ENCODE data around the gene CHD1L. TPM values are rescaled to one million over a fixed set of nuclear protein-coding genes. Genes with fewer than 3 reads are reported as not detected.

Gene CHD1L
- total and polyA plus RNA-seq, 2 experiments from 2014 or later: 29.8 to 43.9 TPM

DNA sequence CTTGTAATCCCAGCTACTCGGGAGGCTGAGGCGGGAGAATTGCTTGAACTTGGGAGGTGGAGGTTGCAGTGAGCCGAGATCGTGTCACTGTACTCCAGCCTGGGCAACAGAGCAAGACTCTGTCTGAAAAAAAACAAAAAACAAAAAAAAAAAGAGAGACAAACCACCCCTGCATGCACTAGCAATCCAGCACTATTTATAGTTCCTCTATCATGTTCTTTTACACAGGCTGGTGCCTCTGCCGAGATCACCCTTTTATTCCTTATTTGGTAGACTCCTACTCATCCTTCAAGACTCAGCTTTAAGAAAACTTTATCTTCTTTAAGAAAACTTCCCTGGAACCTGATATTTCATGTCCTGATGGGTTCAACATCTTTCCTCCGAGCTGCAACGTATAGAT is 28.2 kb upstream of the CHD1L start (continued):
- TF ChIP-seq, protein P1, sequence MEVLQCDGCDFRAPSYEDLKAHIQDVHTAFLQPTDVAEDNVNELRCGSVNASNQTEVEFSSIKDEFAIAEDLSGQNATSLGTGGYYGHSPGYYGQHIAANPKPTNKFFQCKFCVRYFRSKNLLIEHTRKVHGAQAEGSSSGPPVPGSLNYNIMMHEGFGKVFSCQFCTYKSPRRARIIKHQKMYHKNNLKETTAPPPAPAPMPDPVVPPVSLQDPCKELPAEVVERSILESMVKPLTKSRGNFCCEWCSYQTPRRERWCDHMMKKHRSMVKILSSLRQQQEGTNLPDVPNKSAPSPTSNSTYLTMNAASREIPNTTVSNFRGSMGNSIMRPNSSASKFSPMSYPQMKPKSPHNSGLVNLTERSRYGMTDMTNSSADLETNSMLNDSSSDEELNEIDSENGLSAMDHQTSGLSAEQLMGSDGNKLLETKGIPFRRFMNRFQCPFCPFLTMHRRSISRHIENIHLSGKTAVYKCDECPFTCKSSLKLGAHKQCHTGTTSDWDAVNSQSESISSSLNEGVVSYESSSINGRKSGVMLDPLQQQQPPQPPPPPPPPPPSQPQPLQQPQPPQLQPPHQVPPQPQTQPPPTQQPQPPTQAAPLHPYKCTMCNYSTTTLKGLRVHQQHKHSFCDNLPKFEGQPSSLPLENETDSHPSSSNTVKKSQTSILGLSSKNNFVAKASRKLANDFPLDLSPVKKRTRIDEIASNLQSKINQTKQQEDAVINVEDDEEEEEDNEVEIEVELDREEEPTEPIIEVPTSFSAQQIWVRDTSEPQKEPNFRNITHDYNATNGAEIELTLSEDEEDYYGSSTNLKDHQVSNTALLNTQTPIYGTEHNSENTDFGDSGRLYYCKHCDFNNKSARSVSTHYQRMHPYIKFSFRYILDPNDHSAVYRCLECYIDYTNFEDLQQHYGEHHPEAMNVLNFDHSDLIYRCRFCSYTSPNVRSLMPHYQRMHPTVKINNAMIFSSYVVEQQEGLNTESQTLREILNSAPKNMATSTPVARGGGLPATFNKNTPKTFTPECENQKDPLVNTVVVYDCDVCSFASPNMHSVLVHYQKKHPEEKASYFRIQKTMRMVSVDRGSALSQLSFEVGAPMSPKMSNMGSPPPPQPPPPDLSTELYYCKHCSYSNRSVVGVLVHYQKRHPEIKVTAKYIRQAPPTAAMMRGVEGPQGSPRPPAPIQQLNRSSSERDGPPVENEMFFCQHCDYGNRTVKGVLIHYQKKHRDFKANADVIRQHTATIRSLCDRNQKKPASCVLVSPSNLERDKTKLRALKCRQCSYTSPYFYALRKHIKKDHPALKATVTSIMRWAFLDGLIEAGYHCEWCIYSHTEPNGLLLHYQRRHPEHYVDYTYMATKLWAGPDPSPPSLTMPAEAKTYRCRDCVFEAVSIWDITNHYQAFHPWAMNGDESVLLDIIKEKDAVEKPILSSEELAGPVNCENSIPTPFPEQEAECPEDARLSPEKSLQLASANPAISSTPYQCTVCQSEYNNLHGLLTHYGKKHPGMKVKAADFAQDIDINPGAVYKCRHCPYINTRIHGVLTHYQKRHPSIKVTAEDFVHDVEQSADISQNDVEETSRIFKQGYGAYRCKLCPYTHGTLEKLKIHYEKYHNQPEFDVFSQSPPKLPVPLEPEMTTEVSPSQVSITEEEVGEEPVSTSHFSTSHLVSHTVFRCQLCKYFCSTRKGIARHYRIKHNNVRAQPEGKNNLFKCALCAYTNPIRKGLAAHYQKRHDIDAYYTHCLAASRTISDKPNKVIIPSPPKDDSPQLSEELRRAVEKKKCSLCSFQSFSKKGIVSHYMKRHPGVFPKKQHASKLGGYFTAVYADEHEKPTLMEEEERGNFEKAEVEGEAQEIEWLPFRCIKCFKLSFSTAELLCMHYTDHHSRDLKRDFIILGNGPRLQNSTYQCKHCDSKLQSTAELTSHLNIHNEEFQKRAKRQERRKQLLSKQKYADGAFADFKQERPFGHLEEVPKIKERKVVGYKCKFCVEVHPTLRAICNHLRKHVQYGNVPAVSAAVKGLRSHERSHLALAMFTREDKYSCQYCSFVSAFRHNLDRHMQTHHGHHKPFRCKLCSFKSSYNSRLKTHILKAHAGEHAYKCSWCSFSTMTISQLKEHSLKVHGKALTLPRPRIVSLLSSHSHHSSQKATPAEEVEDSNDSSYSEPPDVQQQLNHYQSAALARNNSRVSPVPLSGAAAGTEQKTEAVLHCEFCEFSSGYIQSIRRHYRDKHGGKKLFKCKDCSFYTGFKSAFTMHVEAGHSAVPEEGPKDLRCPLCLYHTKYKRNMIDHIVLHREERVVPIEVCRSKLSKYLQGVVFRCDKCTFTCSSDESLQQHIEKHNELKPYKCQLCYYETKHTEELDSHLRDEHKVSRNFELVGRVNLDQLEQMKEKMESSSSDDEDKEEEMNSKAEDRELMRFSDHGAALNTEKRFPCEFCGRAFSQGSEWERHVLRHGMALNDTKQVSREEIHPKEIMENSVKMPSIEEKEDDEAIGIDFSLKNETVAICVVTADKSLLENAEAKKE (CRISPR knock-in tag; IDR thresholded peaks at IDR 0.05): no peak

DNA sequence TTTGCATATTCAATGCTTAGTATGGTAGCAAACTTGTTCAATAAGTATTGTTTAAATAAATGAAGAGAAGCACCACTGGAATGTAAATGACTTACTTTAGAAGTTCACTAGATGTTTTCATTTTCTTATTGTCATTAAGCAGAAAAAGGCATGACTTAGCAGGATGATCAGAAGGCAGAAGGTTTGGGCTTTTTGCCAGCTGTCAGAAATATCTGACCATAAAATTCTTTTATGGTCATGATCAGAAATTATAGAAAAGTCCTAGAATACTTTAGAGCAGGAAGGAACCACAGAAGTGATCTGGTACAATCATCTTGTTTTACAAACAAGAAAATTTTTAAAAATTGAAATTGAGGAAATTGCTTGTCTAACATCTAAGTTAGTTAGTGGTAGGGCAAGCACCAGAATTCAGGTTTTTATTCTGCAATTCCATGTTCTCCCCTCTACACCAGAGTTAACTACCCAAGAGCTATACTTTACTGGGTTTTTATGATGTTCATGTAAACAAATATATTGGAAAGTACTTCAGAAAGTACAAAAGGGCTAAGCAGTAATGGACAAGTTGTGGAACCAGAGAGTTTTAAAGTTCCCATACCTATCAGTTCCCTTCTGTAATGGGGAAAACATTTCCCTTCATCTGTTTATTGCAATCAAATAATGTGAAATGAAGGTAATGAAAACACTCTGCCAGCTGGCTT is 27.5 kb upstream of the CHD1L start:
- no peaks in the 10 kb centered on the region for H3K9me3 Mint-ChIP-seq
- Histone ChIP-seq H3F3A (replicated peaks; ENCODE audit: low read depth) (no peaks in the 10 kb centered on the region), H3K79me2 (replicated peaks; ENCODE audit: insufficient read depth) (no peaks in the 10 kb centered on the region), H3K4me2 (no peak overlapping the region), H3K27me3 (ENCODE audit: insufficient read depth) (no peaks in the 10 kb centered on the region), H3K4me3 (no peak overlapping the region), H3K9me2 (ENCODE audit: insufficient read depth) (0 out of 2 replicates have a peak, but pooled peaks cover 3% of the 10 kb centered on the region), H3K27ac (ENCODE audit: low read depth) (no peak overlapping the region), H4K20me1 (replicated peaks; ENCODE audit: insufficient read depth) (no peaks in the 10 kb centered on the region), H3K36me3 (ENCODE audit: insufficient read depth) (no peaks in the 10 kb centered on the region), H2AFZ (no peak overlapping the region), H3K4me1 (ENCODE audit: insufficient read depth) (no peaks in the 10 kb centered on the region)
- DNase-seq (ENCODE audit: low spot score) (no peak), ATAC-seq (no peak)
- no peak overlapping the region for H3K27ac Mint-ChIP-seq
- H3K27me3 Mint-ChIP-seq (ENCODE audit: insufficient read depth, low read depth, poor library complexity): no peaks in the 10 kb centered on the region
- no peak overlapping the region for H3K4me3 Mint-ChIP-seq
- H3K36me3 Mint-ChIP-seq (ENCODE audit: low read depth): no peaks in the 10 kb centered on the region
- no peak for TF ChIP-seq EZH2 (IDR thresholded peaks at IDR 0.05; ENCODE audit: low read depth, unreplicated experiment)
- TF ChIP-seq JUNB (IDR thresholded peaks at IDR 0.05; ENCODE audit: unreplicated experiment): no peak
- TF ChIP-seq, protein P2, sequence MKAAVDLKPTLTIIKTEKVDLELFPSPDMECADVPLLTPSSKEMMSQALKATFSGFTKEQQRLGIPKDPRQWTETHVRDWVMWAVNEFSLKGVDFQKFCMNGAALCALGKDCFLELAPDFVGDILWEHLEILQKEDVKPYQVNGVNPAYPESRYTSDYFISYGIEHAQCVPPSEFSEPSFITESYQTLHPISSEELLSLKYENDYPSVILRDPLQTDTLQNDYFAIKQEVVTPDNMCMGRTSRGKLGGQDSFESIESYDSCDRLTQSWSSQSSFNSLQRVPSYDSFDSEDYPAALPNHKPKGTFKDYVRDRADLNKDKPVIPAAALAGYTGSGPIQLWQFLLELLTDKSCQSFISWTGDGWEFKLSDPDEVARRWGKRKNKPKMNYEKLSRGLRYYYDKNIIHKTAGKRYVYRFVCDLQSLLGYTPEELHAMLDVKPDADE (IDR thresholded peaks at IDR 0.05): no peak
- no peak for TF ChIP-seq ZNF114 (CRISPR knock-in tag; IDR thresholded peaks at IDR 0.05)
- no peak for TF ChIP-seq STAT1 (IDR thresholded peaks at IDR 0.05; ENCODE audit: unreplicated experiment)
- H3K4me1 Mint-ChIP-seq: no peaks in the 10 kb centered on the region

All from GM23338 (cell line).